Umbilical cord (tissue), 2 donors: Measurements from ENCODE around the gene CX3CR1. TPM values are rescaled to one million over a fixed set of nuclear protein-coding genes. Genes with fewer than 3 reads are reported as not detected.
A peak's percentile ranks its signal among the peaks of the same experiment; 100 is the strongest.
"Not testable (repeated sequence)": the region's sequence is repeated elsewhere in the genome, so short reads cannot be mapped to it uniquely, and the experiment has no call there.

Experiments used
- DNase-seq: peaks from one replicate; pipeline ENCODE4 v3.0.0-alpha.2; 2015; ENCODE audit warnings: low spot score
- total RNA-seq: library from RNA; depleted of rRNA; stranded (reverse); fragments of >200 nt; gene quantifications from one replicate; pipeline ENCODE4 v1.2.3, GENCODE V29; 2014; ENCODE audit warnings: low replicate concordance; ENCODE audit not compliant: insufficient read depth

CX3CR1 gene
- total RNA-seq, 1 donor from 2014 or later: 6.5 TPM

- DNase-seq: no peak
Observed at GRCh38 chr3:39267631-39268548, 11.9 kb downstream of the CX3CR1 start.

DNA sequence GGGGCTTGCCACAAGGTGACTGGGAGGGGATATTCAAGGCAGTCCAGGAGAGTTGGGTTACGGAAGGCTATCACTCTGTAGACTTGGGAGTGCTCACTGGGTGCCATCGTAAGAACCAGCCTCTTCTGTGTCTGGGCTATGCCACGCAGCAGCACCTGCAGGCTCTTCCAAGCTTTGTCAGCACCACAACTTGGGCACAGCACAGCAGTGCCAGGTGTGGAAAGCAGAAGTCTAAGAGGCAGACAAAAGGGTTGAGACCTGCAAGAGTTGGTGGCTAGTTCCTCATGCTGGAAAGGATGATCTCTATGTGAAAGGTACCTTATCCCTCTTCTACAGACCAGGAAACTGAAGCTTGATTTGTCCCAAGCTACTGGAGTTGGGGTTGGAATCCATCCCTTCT, 15.8 kb downstream of the CX3CR1 start:
- no peak for DNase-seq

DNA sequence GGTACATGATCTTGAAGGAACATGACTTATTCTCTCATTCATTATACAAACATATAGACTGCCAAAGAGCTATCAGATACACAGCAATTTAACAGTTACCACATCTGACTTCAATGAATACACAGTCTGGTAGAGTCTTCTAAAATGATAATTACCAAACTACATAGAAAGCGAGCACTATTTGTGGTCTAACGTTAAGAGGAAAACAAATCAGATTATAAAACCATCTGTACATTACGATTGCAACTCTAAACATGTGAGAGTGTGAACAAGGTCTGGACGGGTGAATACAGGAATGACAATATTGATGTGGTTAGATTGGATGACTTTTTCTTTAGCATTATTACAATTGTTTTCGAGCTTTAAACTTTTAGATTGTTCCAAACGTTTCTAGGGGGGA, 16.3 kb downstream of the CX3CR1 start:
- DNase-seq: no peak

DNA sequence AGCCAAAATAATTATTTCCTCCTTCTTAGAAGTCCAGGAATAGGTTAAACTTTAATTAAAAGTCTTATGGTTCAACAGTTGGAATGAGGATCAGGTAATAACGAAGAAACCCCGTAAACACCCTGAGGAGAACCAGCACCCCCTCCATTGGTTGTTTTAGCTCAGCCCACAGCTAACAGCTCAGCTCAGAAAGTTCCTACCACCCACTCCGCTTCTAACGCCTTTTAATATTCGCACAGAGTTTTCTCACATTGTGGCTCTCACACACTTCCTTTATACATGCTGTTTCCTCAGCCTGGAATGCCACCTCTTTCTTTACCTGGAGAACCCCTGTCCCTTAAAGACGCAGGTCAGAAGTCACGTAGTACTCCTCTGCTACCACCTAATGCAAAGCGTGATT, 17.0 kb downstream of the CX3CR1 start:
- no peak for DNase-seq

GRCh38 chr3:39261726-39262125, 18.1 kb downstream of the CX3CR1 start:
- no peak for DNase-seq

- peak; percentile 95 for DNase-seq
Observed at GRCh38 chr3:39260957-39261356, 18.9 kb downstream of the CX3CR1 start.

DNA sequence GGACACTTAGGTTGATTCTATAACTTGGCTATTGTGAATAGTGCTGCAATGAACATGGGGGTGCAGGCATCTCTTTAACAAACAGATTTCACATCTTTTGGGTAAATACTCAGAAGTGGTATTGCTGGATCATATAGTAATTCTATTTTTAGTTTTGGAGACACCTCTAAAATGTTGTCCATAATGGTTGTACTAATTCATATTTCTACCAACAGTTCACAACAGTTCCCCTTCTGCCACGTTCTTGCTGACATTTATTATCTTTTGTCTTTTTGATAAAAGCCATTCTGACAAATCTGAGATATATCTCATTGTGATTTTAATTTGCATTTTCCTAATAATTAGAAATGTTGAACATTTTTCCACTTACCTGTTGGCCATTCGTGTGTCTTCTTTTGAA, 19.5 kb downstream of the CX3CR1 start:
- no peak for DNase-seq

DNA sequence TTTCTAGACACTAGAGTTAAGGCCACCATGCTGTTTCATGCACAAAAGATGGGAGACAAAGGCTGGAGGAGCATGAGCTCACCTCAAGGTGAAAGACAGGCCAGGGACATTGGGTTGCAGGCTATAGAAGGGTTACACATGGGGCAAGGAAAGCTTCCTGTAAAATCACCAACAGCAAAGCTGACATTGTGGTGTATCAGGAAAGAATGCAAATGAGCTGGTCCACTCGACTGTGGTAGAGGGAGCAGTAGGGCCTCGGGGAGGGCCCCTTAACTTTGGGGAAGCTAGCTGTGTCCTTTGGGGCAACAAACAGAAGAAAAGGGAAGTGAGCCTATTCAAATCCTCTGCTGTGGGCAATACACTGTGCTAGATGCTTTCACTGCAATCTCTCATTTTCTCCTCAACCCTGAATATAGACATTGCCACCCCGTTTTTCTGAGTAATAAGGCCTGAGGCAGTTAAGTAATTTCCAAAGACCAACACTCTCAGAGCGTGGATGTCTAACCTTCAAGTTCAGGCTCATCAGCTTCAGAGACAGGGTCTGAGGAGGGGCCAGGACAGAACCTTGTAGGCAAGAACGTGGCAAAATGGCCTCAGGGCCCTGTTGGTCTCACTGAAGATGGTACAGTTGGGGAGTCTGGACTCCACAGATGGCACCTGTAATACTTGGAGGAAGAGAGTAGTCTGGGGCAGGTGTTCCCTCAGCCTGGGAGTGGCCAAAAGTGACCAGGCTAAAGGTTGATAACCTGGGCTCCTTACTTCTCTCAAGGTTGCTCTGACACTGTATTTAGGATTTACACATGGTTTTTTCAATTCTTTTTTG, 24.1 kb downstream of the CX3CR1 start:
- DNase-seq: peak; percentile 44

DNA sequence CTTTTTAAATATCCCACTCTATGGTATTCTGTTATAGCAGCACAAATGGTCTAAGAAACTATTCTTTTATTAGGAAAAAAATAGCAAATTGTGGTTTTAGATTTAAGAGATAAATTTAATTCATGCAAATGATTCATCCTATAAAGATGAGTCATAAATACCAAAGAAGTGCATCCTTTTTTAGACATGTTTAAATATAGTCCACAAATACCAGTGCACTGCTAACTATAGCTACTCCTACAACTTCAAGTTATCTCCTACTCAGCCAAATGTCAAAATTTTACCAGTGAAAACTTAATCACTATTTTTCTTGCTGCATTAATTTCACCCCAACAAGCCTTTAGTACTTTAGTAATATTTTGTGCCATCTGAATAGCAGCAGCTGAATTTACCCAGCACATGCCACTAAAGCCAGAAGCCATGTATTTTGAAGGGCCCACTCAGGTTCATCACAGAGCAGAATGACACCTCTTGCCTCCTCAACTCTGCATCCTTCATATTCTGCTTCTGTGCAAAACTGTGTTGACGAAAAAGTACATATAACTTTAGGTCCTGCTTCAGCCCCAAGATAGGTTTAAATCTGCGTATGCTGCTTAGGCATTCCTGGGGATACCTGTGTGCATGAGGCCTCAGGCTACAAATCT, 24.9 kb downstream of the CX3CR1 start:
- no peak for DNase-seq

GRCh38 chr3:39251576-39251975, 28.3 kb downstream of the CX3CR1 start:
- DNase-seq: no peak

GRCh38 chr3:39250116-39250747, 29.6 kb downstream of the CX3CR1 start:
- DNase-seq: peak; percentile 55

- no peak for DNase-seq
Observed at GRCh38 chr3:39249453-39250115, 30.3 kb downstream of the CX3CR1 start.

DNA sequence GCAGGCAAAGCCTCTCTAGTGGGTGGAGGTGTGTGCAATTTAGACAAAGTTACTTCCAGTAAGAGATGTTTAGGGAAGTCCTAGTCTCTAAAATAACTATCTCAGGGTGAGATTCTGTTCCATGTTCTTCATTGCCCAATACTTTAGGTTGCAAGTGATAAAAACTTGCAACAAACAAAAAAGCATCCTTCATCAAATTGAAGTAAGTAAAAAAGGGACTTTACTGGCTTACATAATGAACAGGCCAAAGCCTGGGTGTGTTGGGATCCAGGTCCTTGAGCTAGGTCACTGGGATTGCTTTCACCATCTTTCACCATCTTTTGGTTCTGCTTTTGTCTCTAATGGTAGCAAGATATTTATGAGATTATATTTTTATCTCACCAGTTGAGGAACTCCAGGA, 38.3 kb downstream of the CX3CR1 start:
- DNase-seq: no peak

DNA sequence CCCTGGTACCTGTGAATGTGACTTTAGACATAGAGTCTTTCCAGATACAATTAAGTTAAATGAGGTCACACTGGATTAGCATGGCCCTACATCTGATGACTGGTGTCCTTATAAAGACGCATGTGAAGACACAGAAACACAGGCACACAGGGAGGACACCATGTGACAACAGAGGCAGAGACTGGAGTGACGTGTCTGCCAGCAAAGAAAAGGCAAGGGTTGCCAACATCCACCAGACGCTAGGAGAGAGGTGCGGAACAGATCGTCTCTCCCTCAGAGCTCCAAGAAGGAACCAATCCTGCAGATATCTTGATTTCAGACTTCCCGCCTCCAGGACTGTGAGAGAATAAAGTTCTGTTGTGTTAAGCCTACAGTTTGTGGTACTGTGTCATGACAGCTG, 42.8 kb downstream of the CX3CR1 start:
- DNase-seq: no peak

- no peak for DNase-seq
Observed at GRCh38 chr3:39234651-39235050, 45.2 kb downstream of the CX3CR1 start.

GRCh38 chr3:39232859-39233258, 47.0 kb downstream of the CX3CR1 start:
- DNase-seq: no peak

- DNase-seq: no peak
Observed at GRCh38 chr3:39230453-39230852, 49.4 kb downstream of the CX3CR1 start.

DNA sequence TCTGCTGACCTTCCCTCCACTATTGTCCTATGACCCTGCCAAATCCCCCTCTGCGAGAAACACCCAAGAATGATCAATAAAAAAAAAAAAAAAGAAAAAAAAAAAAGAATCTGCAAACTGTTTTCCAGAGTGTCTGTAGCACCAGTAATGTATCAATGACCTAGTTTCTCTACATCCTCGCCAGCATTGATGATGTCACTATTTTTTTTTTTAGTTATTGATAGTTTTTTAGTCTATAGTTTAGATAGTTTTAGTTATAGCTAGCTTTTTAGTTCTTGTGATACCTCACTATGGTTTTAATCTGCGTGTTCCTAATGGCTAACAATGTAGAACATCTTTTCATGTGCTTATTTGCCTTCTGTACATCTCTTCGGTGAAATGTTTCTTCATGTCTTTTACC, 51.3 kb downstream of the CX3CR1 start:
- no peak for DNase-seq

GRCh38 chr3:39227596-39227995, 52.2 kb downstream of the CX3CR1 start:
- DNase-seq: not testable (repeated sequence)

DNA sequence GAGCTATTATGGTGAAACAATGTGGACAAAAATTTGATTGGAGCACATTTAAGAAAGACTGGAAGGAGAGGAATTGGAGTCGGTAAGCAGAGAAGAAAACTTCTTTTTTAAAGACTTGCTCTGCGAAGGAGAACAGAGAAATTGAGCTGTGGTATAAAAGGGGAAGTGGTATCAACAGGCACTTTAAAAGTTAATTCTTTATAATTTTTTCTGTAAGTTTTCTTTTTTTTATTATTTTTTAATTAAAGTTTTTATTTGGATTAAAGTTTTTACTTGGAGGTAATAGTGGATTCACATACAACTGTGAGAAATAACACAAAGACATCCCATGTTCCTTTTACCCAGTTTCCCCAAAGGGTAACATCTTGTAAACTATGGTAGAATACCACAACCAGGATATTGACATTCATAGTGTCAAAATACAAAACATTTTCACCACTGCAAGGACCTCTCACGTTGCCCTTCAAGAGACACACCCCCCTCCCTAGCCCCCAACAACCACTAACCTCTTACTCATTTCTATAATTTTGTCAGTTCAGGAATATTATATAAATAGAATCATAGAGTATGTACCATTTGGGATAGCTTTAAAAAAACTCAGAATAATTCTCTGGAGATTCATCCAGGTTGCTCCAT, 53.6 kb downstream of the CX3CR1 start:
- DNase-seq: no peak

DNA sequence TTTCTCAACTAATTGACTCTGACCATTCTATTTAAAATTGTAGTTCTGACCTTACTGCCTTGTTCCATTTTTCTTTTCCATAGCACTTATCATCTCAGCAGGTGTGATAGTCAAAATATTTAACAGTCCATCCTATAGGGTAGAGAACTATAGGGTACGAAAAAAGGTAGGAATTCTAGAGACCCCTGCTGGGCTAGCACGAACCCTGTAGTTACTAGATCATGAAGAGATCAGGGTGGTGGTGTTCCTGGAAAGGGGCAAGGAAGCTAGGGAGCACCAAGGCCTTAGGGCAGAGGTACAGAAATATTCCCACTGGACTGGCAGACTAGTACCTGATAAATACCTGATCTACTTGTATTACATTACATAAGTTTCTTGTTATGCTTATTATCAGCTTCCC, 55.5 kb downstream of the CX3CR1 start:
- no peak for DNase-seq
